HL-60/S4 (cell line): ENCODE results near the gene PPP4R3B.

Source experiments
- in situ Hi-C: fragments of 300-500 bp; cut with MboI; formaldehyde crosslinking; loops from 2 replicates; pipeline ENCODE4 v1.14.3; 2022; ENCODE audit warnings: low sequenced_read_pairs

PPP4R3B gene

DNA sequence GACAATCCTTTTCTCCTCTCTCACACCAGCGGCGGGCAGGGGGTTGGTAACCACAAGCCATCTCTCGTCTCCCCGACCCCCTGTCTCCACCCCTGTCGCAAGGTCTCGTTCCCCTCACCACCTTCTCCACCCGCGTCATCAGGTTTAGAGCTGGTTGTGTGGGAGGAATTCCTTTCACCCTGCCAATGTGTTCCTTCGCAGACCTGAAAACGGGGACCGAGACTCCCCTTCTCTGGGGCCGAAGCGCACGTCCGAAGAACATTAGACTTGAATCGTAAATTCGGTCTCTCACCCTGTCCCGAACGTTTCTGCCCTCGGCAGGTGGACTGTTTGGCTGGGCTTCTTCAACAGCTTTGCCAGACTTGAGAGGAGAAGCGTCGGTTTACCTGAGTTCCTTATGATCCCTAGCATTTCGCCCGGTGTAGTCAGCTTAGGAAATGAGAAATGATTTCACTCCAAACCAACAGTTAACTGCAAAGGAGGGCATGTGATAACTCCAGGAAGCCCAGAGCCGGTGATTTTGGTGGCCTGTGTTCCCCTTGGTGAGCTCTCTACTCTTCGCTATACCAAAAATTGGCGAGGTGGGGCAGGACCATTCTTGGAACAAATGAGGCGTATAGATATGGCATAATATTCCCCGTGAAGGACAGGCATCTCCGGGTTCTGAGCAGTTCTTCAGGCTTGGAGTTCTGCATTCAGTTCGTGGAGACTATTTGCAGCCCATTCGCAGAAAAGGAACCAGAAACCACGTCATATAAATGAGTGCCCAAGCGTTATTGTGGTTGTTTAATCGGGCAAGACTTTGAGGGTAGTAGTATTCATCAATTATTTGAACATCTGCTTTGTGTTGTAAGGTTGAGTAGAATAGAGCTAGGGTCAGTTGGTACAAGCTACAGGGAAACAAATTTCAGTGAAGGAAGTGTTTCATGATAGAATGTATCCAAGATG, 97.2 kb downstream of the PPP4R3B start:
- in situ Hi-C loops, result no loop called here

DNA sequence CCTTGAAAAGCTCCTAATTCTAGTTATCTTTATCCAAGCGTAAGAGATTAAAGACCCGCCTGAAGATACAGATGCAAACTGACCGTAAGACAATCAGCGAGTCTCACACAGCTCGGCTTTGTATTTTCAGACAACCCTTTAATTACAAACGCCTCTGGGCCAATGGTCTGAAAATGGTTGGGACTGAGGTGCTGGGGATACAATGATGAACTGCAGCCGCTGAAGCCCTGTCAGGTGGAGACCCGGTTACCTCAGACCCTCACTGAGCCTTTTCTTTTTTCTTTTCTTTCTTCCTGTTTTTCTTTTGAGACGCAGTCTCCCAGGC, 98.6 kb downstream of the PPP4R3B start:
- in situ Hi-C loops, result no loop called here

DNA sequence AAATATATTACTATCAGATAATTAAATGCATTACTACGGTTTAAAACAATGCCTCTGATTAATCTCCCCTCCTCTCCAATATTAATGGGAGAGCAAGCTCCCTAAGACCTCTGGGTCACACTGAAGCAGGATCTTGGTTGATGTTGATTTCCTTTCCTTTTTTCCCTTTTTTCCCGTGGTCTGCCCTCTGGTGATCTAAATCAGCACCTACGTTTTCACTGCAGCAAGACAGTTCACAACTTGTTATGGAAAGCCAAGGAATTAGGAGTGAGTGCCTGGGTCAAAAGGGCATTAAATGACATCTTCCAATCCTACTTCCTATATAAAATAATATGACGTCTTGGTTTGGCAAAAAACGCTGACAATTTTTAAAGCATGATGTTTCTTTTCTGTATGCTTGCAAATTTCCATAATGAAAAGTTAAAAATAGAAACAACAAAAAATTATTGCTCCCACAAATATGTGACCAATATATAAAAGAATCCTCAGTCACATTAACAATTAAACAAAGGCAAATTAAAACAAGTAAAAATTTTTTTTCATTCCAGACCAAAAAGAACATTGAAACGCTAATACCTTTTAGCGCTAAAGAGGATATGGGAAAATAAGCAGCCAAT, 105.8 kb downstream of the PPP4R3B start:
- in situ Hi-C loops, result no loop called here

DNA sequence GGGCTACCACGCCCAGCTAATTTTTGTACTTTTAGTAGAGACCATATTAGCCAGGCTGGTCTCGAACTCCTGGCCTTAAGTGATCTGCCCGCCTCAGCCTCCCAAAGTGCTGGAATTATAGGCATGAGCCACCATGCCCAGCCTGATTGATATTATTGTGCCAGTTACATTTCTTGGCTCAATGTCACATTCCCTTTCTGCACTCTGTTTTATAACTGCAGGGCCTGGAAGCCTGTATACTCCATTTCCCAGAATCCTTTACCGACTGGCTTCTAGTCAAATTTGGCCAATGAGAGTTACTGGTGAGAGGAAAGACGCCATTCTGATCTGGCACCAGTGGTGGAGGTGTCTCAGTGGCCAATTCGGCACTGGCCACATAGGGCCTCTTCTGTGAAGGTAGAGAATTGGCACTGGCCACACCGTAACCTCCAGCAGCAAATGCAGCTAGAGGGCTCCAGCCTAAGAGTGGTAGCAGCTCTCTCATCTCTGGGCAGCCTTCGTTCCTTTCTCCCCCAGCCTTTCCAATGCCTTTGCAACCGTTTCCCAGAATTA, 114.8 kb downstream of the PPP4R3B start:
- in situ Hi-C loops, result no loop called here

DNA sequence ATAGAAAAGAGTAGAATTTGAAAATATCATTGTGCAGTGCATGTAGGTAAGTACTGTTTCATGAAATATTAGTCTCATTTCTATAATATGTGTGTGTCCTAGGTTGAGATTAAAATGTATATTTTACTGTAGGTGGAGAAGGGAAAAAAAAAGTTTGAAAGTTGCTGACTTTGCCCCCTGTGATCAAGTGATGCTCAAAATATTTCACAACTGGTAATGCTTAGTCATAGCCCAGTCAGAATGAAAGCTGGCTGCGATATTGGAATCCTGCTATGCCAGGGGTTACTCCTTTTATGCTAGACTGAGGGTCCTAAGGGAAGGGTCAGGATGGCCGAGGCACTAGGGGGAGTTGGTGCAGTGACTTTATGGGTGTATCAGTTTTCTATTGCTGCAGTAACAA, 117.4 kb downstream of the PPP4R3B start:
- in situ Hi-C loops, result no loop called here

DNA sequence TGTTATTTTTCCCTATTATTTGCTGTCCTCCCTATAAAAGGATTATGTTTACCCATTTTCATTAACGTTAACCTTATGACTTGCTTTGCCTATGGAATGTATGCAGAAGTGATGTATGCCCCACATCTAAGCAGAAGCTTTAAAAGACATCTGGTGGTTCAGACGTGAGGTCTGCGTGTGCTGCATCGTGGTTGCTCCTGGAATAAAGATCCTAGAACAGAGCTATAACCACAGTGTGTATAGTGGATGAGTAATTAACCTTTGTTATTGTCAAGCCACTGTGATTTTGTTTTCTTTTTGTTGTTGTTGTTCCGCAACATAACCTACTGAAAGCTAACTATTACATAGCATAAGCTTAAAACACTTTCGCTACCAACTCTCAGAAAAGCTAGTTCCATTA, 118.8 kb downstream of the PPP4R3B start:
- in situ Hi-C loops, result no loop called here
